ENCODE data around the gene FAT1.

Gene FAT1

DNA sequence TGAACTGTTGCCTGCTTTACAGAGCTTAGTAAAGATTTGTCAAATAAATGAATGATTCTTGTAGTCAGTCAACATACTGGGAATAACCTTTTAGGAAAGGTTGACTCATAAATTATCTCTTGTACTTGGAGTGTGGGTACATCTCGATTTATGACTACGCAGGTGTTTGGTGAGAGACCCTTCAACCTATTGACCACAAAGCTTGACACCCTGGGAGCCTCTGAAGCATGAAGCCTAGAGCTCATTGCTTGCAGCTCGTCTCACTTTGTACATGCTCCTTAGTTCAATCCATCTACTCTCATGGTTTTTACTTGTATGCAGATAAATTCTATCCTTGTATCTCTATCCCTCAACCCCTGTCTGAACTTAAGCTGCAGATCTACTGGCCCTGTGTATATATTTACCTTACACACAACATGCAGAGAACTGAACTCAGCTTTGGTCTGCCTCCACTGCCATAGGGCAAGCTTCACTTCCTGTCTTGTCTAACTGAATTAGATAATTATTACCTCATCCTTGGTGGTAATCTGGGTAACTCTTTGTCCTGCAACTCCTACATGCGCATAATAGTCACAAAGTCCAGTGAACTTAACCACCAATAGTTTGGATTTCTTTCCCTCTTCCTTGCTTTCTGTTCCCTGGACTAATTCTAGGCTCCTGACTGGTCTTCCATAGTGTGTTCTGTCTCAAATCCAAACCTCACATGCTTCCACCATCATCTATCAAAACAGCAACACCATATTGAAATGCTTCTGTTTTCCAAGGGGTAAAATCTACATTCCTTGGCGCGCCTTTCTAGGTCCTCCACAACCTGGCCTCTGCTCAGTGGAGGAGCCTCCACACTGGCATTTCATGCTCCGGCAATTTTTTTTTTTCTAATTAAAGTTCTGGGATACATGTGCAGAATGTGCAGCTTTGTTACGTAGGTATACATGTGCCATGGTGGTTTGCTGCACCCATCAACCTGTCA is 32.2 kb upstream of the FAT1 start:
- no peak for DNase-seq (ENCODE audit: low read depth, low spot score)

DNA sequence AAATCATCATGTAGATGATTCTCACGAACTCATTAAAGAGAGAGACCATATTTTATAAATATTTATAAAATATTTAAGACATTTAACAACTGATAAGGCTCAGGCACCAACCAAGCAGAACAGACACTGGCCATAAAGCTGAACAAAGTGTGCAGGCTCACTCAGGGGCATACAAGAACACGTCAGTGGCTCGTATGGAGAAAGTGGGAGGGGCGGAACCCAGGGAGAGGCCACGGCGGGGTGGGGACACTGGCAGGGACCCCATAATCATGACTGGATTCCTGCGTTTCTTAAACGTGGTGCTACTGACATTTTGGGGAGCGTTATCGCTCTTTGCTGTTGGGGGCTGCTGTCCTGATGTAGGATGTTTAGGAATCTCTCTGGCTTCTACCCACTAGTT is 31.3 kb upstream of the FAT1 start:
- no peak for DNase-seq (ENCODE audit: low read depth, low spot score)

DNA sequence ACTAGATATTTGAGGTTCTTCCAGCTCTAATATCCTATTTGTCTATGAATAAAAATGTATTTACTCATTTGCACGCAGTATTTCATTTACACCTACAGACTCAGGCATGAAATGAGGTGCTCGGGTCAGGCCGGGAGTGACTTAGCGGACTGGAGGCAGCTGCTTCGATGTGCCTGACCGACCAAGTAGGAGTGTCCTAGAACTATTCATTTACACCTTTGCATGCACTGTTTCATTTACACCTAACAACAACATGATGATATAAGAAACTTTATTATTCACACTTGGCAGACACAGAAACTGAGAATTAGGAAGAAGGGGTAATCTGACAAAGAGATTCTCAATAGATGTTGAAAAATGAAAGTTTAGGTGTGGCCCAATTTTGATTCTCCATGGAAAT is 28.7 kb upstream of the FAT1 start:
- no peak for DNase-seq (ENCODE audit: low read depth, low spot score)

DNA sequence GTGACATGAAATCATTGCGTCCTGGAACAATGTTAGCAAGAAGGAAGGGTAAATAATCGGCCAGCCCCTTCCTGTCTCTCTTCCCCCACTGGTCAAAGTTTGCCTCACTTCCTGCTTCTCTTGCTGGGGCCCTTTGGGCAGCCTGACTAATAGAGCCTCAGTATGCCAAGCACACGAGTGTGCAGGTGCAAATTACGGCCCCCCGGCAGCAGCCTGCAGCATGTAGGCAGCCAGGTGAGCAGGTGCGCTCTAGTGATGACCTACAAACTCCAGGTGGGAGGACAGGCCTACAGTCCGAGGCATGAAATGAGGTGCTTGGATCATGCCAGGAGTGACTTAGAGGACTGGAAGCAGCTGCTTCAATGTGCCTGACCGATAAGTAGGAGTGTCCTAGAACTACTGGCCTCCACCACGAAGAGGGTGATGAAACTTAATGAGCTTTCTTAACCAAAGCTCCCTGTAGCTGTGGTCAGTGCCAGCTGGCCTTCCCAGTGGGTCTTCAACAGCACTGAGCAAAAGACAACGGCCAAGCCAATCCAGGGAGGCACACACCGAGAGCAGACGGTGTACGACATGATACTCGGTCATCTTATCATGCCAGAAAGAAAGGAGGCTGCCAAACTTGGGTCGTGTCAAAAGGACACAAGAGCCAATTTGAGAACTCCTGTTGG is 26.1 kb upstream of the FAT1 start:
- DNase-seq (ENCODE audit: low read depth, low spot score), result no peak

DNA sequence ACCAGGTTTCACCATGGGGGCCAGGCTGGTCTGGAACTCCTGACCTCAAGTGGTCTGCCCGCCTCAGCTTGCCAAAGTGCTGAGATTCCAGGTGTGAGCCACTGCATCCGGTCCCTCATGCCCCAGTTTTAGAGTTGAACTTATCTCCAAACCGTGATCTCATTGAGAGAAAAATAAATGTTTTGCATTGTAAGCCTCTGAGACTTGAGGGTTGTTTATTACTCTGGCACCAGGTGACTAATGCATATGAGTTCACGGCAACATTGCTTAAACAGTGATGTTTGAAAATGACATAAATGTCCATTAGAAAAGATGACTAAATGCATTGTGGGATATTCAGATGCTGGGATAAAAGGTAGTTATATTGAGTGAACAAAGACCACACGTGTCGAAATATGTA is 22.9 kb upstream of the FAT1 start:
- DNase-seq (ENCODE audit: low read depth, low spot score), result no peak

DNA sequence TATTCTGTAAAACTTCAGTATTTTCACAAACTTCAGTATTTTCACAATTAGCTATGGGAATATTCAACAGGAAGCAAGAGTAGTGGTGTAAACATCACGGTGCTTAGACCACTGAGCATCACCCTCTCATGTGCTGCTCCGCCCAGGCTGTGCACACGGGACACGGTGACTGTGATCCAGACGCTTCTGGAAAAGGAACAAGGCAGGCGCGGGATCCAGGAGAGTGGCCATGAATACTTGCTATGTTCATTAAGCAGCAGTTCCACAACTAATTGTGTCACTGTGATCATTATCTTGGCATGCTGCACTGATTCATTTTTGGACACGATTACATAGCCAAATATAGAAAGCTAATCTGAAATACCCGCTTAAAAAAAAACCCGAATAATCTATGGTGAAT is 19.6 kb upstream of the FAT1 start:
- no peak for DNase-seq (ENCODE audit: low read depth, low spot score)

DNA sequence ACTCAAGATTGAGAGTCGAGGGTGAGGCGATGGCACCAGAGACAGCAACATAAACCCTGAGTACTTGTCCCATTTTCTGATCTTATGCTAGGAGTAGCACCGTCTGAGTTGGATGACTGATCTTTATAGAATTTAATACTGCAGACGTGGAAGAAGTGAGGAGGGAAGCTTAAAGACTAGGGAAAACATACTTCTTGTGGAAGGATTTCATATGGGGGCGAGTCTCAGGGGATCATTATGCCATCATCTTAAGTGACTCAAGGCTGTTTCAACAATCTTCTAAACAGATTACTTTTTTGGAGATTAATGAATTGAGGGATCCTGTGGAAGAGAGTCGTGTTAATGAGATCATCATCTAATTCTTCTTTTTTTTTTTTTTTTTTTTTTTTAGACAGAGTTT is 17.2 kb upstream of the FAT1 start:
- no peak for DNase-seq (ENCODE audit: low read depth, low spot score)

DNA sequence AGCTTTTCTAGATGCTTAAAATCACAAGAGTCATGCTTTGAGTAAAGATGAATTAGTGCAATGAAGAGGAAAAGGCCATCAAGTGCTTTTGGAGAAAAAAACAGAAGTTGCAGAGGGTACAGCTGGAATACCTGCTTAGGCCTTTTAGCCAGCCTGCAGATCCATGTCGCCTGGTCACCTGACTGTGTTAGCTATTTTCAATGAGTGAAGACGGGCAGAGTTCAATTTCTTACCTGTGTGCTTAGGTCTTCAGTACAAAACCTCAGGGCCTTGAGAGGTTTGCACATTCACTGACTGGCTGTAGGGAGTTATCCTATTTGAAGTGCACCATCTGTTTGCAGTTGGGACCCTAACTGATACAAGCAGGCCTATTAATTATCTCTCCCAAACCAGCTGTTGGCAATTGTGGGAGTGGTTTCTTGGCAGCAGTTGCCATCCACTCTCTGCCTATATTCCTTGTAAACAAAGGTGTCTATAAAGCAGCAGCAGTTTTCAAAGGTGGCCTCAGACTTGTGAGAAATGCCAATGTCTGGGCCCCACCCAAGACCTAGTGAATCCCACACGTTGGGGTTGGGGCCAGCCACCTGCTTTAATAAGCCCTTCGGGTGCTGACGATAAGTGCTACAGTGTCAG is 16.3 kb upstream of the FAT1 start:
- no peak for DNase-seq (ENCODE audit: low read depth, low spot score)

DNA sequence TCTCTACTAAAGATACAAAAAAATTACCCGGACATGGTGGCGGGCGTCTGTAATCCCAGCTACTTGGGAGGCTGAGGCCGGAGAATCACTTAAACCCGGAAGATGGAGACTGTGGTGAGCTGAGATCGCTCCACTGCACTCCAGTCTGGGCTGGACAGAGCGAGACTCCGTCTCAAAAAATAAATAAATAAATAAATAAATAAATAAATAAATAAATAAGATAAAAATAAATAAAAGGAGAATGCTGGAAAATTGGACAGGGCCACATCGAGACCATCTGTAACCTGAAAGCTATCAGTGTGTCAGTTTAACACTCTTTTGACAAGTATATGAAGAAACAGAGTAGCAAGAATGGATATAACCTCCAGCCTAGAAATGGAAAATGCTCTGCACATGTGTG is 15.7 kb upstream of the FAT1 start:
- DNase-seq (ENCODE audit: low read depth, low spot score), result no peak

DNA sequence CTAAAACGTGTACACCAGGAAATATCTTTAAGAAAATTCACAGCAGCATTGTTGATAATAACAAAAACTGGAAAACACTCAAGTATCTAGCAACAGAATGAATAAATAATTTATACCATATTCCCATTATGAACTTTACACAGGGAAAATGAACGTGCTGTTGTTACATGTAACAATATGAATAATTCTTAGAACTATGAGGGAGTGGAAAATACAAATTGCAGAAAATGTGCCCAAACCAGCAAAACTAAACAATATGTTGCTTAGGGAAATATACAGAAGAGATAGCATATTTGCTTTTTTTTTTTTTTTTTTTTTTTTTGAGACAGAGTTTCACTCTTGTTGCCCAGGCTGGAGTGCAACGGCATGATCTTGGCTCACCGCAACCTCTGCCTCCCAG is 14.8 kb upstream of the FAT1 start:
- no peak for DNase-seq (ENCODE audit: low read depth, low spot score)

DNA sequence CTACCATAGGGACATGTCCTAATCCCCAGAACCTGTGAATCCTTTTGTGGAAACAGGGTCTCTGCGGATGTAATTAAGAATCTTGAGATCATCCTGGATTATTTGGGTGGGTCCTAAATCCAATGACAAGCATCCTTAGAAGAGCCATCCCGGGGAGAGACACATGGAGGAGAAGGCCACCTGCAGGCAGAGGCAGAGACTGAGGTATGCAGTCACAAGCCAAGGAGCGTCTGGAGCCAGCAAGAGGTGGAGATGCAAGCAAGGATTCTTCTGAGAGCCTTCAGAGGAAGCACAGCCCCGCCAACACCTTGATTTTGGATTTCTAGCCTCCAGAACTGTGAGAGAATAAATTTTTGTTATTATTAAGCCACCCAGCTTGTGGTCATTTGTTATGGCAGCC is 13.8 kb upstream of the FAT1 start:
- no peak for DNase-seq (ENCODE audit: low read depth, low spot score)

DNA sequence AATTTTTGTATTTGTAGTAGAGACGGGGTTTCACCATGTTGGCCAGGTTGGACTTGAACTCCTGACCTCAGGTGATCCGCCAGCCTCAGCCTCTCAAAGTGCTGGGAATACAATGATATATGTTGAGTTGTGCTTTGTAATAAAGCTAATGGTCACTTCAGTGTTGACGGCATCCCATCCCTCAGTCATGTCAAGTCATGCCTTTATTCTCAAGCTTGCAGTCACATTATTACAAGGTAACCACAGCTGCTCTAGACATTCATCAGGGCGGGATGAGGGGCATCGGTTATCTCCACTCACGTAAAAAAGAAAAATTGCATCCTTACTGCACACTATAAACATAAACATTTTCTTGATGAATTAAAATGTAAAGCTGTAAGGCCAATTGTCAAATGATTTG is 12.8 kb upstream of the FAT1 start:
- DNase-seq (ENCODE audit: low read depth, low spot score), result no peak

DNA sequence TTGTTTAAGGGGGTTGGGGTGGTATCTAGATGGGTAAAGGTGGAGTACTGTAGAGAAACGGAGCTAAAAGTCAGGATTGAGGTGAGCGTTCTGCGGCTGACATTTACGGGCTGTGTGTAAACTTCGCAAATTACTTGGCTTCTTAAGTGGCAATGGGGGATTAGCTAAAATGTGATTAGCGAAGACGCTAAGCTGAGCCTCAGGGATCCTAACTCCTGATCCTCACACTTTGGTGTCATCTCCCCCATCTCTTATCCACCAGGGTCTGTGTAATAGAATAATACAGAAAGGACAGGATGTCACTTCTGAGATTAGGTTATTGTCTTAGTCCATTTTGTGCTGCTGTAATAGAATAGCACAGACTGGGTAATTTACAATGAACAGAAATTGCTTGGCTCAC is 10.6 kb upstream of the FAT1 start:
- DNase-seq (ENCODE audit: low read depth, low spot score), result no peak

DNA sequence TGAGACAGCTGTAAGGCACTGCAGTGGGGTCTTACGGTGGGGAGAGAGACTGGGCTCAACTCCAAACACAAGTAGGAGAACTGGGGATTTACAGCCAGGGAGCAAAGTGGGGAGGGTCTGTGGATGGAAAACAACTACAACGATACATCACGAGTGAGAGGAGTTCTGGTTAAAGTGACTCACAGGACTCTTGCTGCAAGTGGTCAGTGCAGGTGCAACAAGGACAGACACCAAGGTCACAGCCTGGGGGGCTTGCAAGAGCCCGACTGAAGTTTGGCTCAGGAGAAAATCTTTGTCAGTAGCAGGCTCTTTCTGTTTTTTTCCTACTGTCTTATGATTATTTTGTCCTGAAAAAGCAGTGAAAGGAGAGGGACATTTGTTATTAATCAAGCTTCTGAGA is 10.1 kb upstream of the FAT1 start:
- no peak for DNase-seq (ENCODE audit: low read depth, low spot score)

DNA sequence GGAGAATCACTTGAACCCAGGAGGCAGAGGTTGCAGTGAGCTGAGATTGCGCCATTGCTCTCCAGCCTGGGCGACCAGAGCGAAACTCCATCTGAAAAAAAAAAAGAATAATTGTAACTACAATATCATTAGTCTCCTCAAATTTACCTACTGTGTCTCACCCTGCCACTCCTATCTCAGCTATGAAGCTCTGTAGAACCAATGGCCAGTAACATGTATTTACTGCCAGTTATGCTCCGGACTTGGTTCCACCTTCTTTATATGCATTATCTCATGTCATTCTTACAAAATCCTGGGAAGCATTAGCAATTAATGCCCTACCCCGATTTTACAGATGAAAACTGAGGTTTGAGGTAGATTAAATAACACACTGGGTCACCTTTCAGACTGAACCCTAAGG is 7.0 kb upstream of the FAT1 start:
- DNase-seq (ENCODE audit: low read depth, low spot score), result no peak

DNA sequence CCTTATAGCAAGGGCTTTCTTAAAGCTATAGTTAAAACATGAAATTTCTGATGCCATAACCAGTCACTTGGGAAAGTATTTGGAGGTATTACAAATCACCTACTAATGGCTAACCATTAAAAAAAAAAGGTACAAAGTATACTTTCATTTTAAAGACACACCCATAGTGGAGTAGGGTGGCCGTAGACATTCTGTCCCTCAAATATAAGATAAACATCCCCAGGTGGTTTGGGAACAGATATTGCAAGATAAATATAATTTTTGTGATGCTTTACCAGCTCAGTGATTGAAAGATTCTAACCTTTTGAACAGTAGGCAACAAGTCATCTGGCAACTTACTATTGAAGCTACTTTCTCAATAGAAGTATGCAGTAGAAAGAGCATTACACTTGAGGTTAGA is 6.2 kb upstream of the FAT1 start:
- no peak for DNase-seq (ENCODE audit: low read depth, low spot score)

DNA sequence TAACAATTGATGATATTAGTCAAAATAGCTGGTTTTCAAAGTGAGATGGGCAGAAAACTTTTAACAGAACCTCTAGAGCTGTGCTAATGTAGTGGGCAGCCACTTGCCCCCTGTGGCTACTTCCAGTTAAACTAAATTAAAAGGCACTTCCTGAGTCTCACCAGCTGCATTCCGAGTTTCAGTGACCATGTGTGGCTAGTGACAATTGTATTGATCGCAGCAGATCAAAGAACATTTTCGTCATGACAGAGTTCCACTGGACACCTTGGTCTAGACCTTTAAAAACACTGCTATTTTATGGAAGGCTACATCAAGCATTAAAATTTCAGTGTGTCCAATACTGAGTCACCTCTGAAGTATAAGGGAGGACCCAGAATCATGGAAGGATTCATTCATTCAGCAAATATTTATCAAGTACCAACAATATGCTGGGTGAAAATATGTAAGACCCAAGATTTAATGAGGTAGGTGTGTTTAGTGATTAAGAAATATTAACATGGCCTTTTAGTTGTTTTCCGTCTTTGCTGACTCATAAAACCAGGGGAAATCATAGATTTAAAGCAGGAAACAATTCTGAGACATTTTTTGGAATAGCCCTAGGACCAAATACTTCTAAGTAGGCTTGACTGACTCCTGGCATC is 5.1 kb upstream of the FAT1 start:
- no peak for DNase-seq (ENCODE audit: low read depth, low spot score)

DNA sequence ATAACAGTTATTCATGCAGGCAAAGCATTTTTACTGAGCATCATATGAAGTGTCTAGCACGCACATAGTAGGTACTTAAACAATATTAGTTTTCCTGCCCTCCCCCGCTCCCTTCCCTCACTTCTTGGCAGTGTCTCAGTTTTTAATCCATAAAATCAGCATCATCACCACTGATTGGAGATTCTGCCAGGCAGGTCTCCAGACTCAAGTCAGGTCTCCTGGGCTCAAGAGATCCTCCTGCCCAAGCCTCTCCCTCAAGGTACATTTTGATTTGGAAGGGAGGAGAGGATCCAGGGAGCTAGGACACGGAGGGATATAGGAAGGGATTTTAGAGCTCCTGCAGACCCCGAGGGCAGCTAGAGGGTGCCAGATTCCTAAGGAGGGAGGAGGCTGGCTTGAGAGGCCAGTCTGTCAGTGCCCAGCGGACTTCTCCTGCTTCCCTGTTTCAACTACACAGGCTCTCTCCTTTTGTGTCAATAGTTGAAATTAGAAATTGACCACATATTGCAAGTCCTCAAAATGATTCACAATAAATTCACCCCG is 4.4 kb upstream of the FAT1 start:
- no peak for DNase-seq (ENCODE audit: low read depth, low spot score)

DNA sequence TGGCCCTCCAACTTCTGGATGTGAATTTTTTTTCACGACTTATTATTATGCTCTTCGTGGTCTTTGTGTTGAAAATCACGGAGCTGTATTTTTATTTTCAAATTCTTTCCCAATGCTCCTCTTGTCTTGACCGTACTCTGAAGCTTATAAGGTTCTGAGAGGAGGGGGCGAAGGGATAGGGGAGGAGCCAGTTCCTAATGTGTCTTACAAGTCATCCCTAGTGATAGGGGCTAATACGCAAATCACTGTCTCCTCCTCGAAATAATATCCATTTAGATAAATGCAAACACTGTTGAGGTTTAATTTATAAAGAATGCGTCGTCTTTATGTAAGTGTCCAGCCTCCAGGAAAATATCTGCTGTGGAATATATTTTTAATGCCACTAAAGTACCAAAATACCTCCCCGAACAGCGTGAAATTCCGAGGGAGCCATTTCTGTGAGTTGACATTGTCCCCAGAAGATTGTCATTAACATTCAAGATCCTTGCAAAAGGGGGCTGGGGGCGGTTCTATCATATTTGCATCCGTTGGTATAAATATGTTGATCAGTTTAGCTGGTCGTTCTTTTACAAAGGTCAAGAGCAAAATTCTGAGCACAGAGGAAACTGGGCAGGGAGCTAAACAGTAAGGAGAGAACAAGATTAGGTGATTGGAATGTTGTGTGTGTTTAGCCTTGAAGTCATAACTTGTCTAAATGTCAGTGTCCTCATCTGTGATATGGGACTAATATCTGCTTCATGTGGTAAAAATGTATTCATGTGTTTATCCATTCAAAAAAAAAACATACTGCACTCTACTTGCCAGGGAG is 3.7 kb upstream of the FAT1 start:
- DNase-seq (ENCODE audit: low read depth, low spot score), result no peak

DNA sequence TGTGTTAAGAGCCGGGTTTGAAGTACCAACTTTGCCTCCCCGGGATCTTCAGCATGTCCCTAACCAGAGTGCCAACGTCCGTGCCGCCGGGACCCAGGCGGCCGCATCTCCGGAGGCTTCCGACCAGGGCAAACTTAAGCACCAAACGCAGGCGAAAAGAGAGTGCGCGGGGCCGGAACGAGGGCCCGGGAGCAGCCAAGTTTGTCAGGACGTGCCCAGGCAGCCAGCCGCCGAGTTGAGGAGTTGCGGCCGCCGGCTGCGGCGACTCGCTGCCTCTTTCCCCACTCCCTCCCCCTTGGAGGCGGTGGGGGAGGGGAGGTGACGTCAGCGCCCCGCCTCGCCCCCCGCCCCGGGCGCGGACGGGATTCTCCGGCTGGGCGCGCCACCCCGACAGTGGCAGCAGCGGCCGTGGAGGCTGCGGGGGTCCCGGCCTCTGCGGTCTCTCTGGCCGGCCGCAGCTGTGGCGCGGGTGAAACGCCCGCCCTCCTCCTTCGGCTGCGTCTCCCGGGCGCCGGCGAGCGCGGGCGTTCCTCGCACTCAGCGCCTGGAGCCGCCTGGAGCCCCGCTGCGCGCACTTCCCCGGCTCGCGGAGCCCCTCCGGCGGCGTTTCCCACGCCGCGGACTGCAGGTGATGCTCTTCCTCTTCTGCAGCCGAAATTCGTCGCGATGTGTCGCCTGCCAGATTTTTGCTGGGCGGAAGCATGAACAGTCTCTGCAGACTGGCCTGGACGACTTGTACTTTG is 2.9 kb upstream of the FAT1 start:
- no peak for DNase-seq (ENCODE audit: low read depth, low spot score)

Measured in brain pericyte (primary cell).